ENCODE data around the gene WDR70.

WDR70 gene

DNA sequence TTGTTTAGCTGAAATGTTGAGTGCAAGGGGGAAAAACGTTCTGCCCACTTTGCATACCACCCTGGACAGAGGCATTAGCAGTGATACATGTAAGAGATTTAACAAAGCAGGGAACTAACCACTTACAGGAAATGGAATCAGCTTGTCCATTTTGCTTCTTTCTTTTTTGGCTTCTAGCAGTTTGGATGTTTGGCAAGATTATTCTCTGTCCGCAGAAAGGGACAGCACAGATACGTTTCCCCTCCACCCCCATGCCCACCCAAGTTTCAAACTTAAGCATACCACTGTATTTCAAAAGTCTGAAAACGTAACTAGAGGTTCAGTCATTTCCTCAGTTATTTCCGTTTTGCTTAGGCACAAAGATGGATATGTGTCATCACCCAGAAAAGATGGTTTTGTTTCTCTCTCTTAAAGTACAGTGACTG lies 342.3 kb downstream of the WDR70 start:
- no peaks in the 10 kb centered on the region for H3K27me3 ChIP-seq (ENCODE audit: control insufficient read depth, insufficient read depth, low read length)
- H3K9ac ChIP-seq (ENCODE audit: low read length), result no peak overlapping the region
- H3K4me1 ChIP-seq (ENCODE audit: control insufficient read depth, insufficient read depth, low read length), result peaks cover 16% of the 10 kb centered on the region
- no peaks in the 10 kb centered on the region for H3K36me3 ChIP-seq (ENCODE audit: control insufficient read depth, insufficient read depth, low read length)
- no peak overlapping the region for H3K27ac ChIP-seq (ENCODE audit: low read depth, low read length)
- H3K4me3 ChIP-seq (ENCODE audit: low read depth, low read length), result no peak overlapping the region
- H3K9me3 ChIP-seq (ENCODE audit: control insufficient read depth, insufficient read depth, low read depth, low read length), result no peaks in the 10 kb centered on the region

DNA sequence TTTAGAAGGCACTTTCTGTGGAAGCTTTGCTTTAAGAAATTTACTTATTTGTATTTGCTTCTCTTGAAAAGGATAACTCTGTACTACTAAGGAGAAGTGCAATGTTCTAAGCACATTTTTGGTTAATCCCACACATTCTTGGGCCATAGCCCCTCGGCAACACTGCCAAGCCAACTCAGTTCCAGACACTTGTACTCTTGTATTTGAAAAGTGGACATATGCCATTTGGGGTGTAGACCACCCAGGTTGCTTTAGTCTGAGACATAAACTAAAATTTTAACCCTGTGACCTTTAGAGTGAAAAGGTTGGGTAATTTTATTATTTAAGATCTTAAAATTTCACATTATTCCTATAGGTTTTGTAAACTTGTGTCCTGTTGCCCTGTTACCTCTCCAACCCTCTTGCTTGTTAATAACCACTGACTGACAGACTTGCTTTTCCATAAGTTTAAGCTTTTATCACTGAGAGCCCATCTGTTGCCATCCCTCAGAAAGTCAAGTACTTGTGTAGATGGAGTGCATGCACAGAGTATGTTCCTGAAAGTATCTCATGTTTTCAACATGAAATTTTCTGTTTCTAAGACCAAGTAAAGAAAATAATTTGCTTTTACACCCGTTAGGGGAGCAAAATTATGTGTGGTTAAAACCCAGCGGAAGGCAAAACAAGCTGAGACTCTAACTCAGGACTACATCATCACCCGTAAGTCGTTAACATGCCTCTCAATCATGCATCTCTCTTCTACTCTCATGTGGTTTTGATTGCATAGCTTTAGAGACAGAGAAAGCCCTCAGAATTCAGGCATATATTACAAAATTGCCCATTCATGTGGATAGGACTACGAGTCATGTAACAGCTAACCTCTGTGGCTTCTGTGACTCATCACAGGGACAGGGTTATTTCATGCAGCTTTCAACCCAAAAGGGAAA lies 343.4 kb downstream of the WDR70 start:
- Histone ChIP-seq H3K27me3 (ENCODE audit: control insufficient read depth, insufficient read depth, low read length) (no peaks in the 10 kb centered on the region), H3K4me3 (ENCODE audit: low read depth, low read length) (no peak overlapping the region), H3K9me3 (ENCODE audit: control insufficient read depth, insufficient read depth, low read depth, low read length) (no peaks in the 10 kb centered on the region), H3K4me1 (ENCODE audit: control insufficient read depth, insufficient read depth, low read length) (peaks cover 13% of the 10 kb centered on the region), H3K9ac (ENCODE audit: low read length) (no peak overlapping the region), H3K36me3 (ENCODE audit: control insufficient read depth, insufficient read depth, low read length) (peaks cover 3% of the 10 kb centered on the region; the same call in 1 of the 2 replicates), H3K27ac (ENCODE audit: low read depth, low read length) (no peak overlapping the region)

DNA sequence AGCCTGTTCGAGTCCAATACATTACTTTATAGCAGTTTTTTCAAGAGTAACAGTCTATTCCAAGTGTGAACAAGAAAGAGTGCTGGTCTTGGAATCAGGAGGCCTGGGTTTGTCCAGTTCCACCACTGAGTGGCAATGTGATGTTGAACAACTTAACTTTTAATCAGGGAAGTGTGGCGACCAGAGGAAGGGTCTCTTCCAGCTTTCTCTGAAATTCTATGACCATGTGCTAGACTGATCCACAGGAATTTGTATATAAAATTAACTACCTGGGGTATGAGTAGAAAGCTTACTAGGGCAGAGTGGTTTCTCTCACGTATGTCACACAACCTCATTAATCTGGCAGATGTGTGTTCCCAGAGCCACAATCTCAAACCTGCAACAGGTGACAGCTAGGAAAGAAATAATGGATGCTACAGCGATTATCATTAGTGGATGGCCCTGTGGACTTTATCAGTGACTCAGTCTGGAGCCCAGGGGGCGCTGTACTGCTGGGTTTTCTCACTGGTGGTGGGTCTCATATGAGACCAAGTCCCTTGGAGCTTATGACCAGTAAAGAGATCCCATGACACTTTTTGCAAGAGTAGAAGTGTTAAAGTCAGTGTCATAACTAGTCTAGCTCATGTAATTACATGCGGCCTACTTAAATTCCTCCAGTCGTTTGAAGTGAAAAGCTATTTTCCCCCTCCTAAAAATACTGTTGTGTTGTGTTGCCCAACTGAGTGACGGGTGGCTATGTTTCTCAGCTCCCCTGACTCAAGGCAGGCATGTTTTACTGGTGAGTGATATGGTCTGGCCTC lies 344.2 kb downstream of the WDR70 start:
- no peak overlapping the region for H3K27ac ChIP-seq (ENCODE audit: low read depth, low read length)
- H3K27me3 ChIP-seq (ENCODE audit: control insufficient read depth, insufficient read depth, low read length), result no peaks in the 10 kb centered on the region
- no peak overlapping the region for H3K9ac ChIP-seq (ENCODE audit: low read length)
- peaks cover 5% of the 10 kb centered on the region; the same call in 1 of the 2 replicates for H3K36me3 ChIP-seq (ENCODE audit: control insufficient read depth, insufficient read depth, low read length)
- H3K4me3 ChIP-seq (ENCODE audit: low read depth, low read length), result no peak overlapping the region
- H3K4me1 ChIP-seq (ENCODE audit: control insufficient read depth, insufficient read depth, low read length), result peaks cover 10% of the 10 kb centered on the region
- H3K9me3 ChIP-seq (ENCODE audit: control insufficient read depth, insufficient read depth, low read depth, low read length), result no peaks in the 10 kb centered on the region

DNA sequence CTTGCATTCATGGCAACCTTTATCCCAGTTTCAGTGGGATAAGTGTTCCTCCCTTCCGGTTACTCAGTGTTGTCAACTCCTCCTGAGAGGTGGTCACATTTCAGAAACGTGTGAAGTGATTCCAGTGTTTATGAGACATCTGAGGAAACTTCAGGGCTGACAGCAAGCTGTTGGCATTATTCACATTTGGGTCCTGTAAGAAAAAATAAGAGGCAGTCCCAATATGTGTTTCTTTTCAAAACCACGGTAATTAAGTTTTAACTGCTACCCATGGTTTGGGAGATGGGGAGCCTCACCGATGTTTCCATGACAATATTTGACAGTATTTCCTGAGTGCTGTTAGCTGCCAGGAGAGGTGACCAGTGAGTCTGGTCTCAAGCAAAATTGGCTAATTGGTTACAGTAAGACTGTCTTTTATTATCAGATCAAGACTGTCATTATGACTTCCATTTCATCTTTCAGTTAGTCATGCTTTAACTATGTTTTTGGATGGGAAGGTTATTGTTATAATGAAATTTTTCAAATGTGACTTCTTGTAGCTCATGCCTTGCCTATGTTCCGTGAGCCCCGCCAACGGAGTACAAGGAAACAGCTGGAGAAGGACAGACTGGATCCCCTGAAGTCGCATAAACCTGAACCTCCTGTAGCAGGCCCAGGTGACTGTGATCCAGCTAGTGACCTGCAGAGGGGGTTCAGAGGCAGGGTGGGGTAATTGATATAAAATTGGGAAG lies 345.4 kb downstream of the WDR70 start:
- Histone ChIP-seq H3K27me3 (ENCODE audit: control insufficient read depth, insufficient read depth, low read length) (no peaks in the 10 kb centered on the region), H3K9ac (ENCODE audit: low read length) (no peak overlapping the region), H3K36me3 (ENCODE audit: control insufficient read depth, insufficient read depth, low read length) (peaks cover 7% of the 10 kb centered on the region; the same call in 1 of the 2 replicates), H3K9me3 (ENCODE audit: control insufficient read depth, insufficient read depth, low read depth, low read length) (no peaks in the 10 kb centered on the region), H3K4me1 (ENCODE audit: control insufficient read depth, insufficient read depth, low read length) (peaks cover 10% of the 10 kb centered on the region), H3K4me3 (ENCODE audit: low read depth, low read length) (no peak overlapping the region), H3K27ac (ENCODE audit: low read depth, low read length) (no peak overlapping the region)

DNA sequence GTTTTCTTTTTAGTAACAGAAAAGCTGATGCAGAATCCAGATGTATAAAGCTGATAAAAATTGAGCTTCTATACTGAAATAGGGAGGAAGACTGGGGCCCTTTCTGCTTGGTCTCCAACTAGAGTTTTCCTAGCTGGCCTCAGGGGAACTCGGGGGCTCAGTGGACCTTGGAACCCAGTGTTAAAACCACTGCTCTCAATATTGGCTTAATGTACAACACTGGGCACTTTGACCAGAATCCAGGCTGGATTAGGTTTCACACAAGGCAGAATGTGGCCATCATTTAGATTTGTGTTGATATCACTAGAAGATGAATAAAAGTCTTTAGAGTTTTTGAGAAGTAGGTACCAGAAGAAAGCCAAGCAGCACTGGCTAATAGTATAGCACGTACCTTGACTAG lies 346.1 kb downstream of the WDR70 start:
- no peak overlapping the region for H3K9ac ChIP-seq (ENCODE audit: low read length)
- H3K9me3 ChIP-seq (ENCODE audit: control insufficient read depth, insufficient read depth, low read depth, low read length), result no peaks in the 10 kb centered on the region
- no peak overlapping the region for H3K4me3 ChIP-seq (ENCODE audit: low read depth, low read length)
- H3K4me1 ChIP-seq (ENCODE audit: control insufficient read depth, insufficient read depth, low read length), result peaks cover 10% of the 10 kb centered on the region
- H3K36me3 ChIP-seq (ENCODE audit: control insufficient read depth, insufficient read depth, low read length), result peaks cover 7% of the 10 kb centered on the region; the same call in 1 of the 2 replicates
- H3K27me3 ChIP-seq (ENCODE audit: control insufficient read depth, insufficient read depth, low read length), result no peaks in the 10 kb centered on the region
- H3K27ac ChIP-seq (ENCODE audit: low read depth, low read length), result no peak overlapping the region

DNA sequence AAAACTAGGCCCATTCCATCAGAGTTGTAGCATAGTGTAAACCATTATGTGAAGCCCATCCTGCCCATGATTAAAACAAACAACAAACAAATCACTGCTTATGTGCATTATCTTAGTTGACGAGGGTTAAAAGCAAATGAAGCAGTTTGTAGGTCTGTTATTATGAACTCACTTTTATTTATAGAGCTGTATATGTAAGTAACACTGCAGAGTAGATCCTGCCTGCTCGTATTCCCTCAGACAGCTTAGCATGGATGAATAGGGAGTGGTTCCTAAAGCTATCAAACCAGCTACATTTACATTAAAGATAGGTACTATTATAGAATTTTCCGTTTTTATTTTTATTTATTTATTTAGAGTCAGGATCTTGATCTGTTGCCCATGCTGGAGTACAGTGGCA lies 348.1 kb downstream of the WDR70 start:
- no peak overlapping the region for H3K4me3 ChIP-seq (ENCODE audit: low read depth, low read length)
- H3K27me3 ChIP-seq (ENCODE audit: control insufficient read depth, insufficient read depth, low read length), result no peaks in the 10 kb centered on the region
- H3K4me1 ChIP-seq (ENCODE audit: control insufficient read depth, insufficient read depth, low read length), result 0 out of 2 replicates have a peak, but pooled peaks cover 3% of the 10 kb centered on the region
- H3K27ac ChIP-seq (ENCODE audit: low read depth, low read length), result no peak overlapping the region
- H3K36me3 ChIP-seq (ENCODE audit: control insufficient read depth, insufficient read depth, low read length), result peaks cover 7% of the 10 kb centered on the region; the same call in 1 of the 2 replicates
- no peak overlapping the region for H3K9ac ChIP-seq (ENCODE audit: low read length)
- no peaks in the 10 kb centered on the region for H3K9me3 ChIP-seq (ENCODE audit: control insufficient read depth, insufficient read depth, low read depth, low read length)

DNA sequence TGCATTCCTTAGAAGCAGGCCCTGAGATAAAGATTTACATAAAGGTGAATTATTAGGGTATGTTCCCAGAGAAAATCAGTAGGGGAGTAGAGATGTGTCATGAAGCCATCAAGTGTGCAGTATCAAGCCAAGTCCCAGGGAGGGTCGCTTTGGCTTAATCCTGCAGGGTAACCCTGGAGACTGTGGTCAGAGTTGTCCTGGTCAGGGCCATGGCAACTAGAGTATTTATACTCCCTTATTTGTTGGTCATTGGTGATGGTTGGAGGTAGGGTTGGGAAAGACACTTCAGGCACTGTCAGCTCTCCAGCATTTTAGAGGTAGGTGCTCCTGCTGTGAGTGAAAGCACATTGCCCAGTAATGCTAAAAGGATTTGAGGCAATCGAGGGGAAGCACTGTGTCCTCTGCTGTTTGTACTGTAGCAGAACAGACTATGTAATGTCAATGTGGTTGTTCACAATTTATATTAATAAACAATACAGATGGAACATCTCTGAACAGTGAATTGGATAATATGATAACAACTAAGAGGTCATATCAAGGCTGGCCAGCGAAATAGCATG lies 351.9 kb downstream of the WDR70 start:
- H3K9me3 ChIP-seq (ENCODE audit: control insufficient read depth, insufficient read depth, low read depth, low read length), result no peaks in the 10 kb centered on the region
- 0 out of 2 replicates have a peak, but pooled peaks cover 3% of the 10 kb centered on the region for H3K4me1 ChIP-seq (ENCODE audit: control insufficient read depth, insufficient read depth, low read length)
- H3K36me3 ChIP-seq (ENCODE audit: control insufficient read depth, insufficient read depth, low read length), result peaks cover 7% of the 10 kb centered on the region; the same call in 1 of the 2 replicates
- H3K4me3 ChIP-seq (ENCODE audit: low read depth, low read length), result no peak overlapping the region
- H3K27me3 ChIP-seq (ENCODE audit: control insufficient read depth, insufficient read depth, low read length), result no peaks in the 10 kb centered on the region
- no peak overlapping the region for H3K27ac ChIP-seq (ENCODE audit: low read depth, low read length)
- H3K9ac ChIP-seq (ENCODE audit: low read length), result no peak overlapping the region

DNA sequence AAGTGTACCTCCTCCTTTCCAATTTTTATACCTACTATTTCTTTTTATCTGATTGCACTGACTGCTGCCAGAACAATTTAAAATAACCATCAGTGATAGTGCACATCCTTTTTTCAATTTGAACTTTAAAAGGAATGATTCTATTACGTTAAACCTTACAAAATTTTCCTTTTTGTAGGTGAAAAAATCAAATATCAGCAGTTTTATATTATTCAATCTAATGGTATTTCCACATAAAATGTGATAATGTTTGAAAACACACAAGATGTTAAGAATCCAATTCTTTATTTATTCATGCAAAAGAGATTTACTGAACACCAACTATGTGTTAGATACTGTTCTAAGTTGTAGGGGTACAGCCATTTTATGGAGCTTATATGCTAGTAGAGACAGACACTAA lies 355.0 kb downstream of the WDR70 start:
- Histone ChIP-seq H3K4me1 (ENCODE audit: control insufficient read depth, insufficient read depth, low read length) (0 out of 2 replicates have a peak, but pooled peaks cover 3% of the 10 kb centered on the region), H3K9ac (ENCODE audit: low read length) (no peak overlapping the region), H3K27ac (ENCODE audit: low read depth, low read length) (no peak overlapping the region), H3K4me3 (ENCODE audit: low read depth, low read length) (no peak overlapping the region), H3K9me3 (ENCODE audit: control insufficient read depth, insufficient read depth, low read depth, low read length) (no peaks in the 10 kb centered on the region), H3K27me3 (ENCODE audit: control insufficient read depth, insufficient read depth, low read length) (no peaks in the 10 kb centered on the region), H3K36me3 (ENCODE audit: control insufficient read depth, insufficient read depth, low read length) (no peaks in the 10 kb centered on the region)

DNA sequence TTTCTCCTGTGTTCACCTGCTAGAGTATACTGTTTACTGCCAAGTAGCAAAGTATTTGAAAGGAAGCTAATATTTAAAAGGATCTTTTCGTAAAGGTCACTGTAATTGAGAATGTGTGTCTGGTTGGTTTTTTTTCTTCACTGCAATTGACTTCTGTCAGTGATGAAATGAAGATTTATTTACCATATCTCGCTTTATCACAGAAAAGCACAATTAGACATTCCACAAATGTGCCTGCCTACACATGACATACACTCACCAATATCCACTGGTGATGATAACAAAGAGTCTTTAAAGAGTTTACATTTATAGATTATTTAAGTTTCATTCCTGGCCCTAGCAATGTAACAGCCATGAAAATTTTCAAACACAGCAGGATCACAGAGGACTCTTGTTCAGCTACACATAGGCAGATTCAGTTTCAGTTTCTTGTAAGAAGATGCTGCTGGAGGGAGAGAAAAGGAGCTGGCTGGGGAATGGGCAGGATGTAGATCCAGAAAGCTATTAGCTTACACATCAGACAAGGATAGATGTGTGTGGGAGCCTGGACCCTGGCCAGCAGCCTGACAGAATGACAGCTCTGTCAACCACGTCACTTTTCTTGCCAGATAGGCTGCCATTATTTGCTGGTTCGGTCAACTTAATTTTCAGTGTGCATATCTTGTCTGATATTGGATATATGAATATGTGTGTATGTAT lies 356.7 kb downstream of the WDR70 start:
- Histone ChIP-seq H3K4me1 (ENCODE audit: control insufficient read depth, insufficient read depth, low read length) (0 out of 2 replicates have a peak, but pooled peaks cover 3% of the 10 kb centered on the region), H3K9me3 (ENCODE audit: control insufficient read depth, insufficient read depth, low read depth, low read length) (no peaks in the 10 kb centered on the region), H3K9ac (ENCODE audit: low read length) (no peak overlapping the region), H3K27me3 (ENCODE audit: control insufficient read depth, insufficient read depth, low read length) (no peaks in the 10 kb centered on the region), H3K4me3 (ENCODE audit: low read depth, low read length) (no peak overlapping the region), H3K36me3 (ENCODE audit: control insufficient read depth, insufficient read depth, low read length) (no peaks in the 10 kb centered on the region), H3K27ac (ENCODE audit: low read depth, low read length) (no peak overlapping the region)

DNA sequence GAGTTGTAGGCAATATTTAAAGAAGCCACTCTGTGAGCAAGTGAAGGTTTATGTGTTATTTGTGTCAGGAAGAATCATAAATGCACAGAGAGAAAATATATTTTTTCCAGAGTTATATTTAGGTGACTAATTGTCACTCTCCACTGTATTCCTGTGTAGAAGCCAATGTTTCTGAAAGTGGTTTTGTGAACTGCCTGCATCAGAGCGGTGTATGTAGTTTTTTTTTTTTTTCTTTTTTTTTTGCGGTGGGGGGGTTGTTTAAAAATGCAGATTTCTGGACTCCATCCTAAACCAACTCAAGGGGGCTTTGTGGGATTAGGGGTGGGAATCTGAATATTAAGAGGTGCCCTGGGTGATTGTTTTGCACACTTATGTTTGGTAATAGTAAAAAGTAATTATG lies 357.3 kb downstream of the WDR70 start:
- Histone ChIP-seq H3K27ac (ENCODE audit: low read depth, low read length) (no peak overlapping the region), H3K4me1 (ENCODE audit: control insufficient read depth, insufficient read depth, low read length) (no peaks in the 10 kb centered on the region), H3K36me3 (ENCODE audit: control insufficient read depth, insufficient read depth, low read length) (no peaks in the 10 kb centered on the region), H3K9me3 (ENCODE audit: control insufficient read depth, insufficient read depth, low read depth, low read length) (no peaks in the 10 kb centered on the region), H3K9ac (ENCODE audit: low read length) (no peak overlapping the region), H3K27me3 (ENCODE audit: control insufficient read depth, insufficient read depth, low read length) (no peaks in the 10 kb centered on the region), H3K4me3 (ENCODE audit: low read depth, low read length) (no peak overlapping the region)
